Adipocyte (in vitro differentiated cells): ENCODE results near the gene PCNT.

Experiments used
- DNase-seq: peaks from one replicate; pipeline ENCODE4 v3.0.0-alpha.2; 2015; ENCODE audit warnings: low read depth
- H3K27me3 ChIP-seq: replicated peaks from 2 replicates; pipeline ENCODE4 v1.7.0; 2013; ENCODE audit warnings: mild to moderate bottlenecking, low read length, moderate library complexity; ENCODE audit not compliant: control insufficient read depth, insufficient read depth
- H3K36me3 ChIP-seq: 2 replicates; pipeline ENCODE4 v1.7.0; 2013; ENCODE audit warnings: low read length, mild to moderate bottlenecking, moderate library complexity; ENCODE audit not compliant: control insufficient read depth, insufficient read depth, severe bottlenecking
- H3K4me1 ChIP-seq: 2 replicates; pipeline ENCODE4 v1.7.0; 2013; ENCODE audit warnings: mild to moderate bottlenecking, low read length, moderate library complexity; ENCODE audit not compliant: control insufficient read depth, insufficient read depth
- H3K4me3 ChIP-seq: 2 replicates; pipeline ENCODE4 v1.7.0; 2013; ENCODE audit warnings: mild to moderate bottlenecking, low read length, moderate library complexity
- H3K9ac ChIP-seq: 2 replicates; pipeline ENCODE4 v1.7.0; 2013; ENCODE audit warnings: mild to moderate bottlenecking, low read length, moderate library complexity
- H3K9me3 ChIP-seq: 2 replicates; pipeline ENCODE4 v1.7.0; 2013; ENCODE audit warnings: mild to moderate bottlenecking, low read length, moderate library complexity; ENCODE audit not compliant: control insufficient read depth

Gene PCNT

GRCh38 chr21:46434322-46434958, 110.5 kb downstream of the PCNT start:
- H3K4me3 ChIP-seq: no peak overlapping the region
- no peaks in the 10 kb centered on the region for H3K27me3 ChIP-seq
- H3K9ac ChIP-seq: no peak overlapping the region
- DNase-seq: no peak
- no peaks in the 10 kb centered on the region for H3K9me3 ChIP-seq
- H3K4me1 ChIP-seq: no peaks in the 10 kb centered on the region
- H3K36me3 ChIP-seq: peaks cover 68% of the 10 kb centered on the region

- no peak overlapping the region for H3K9ac ChIP-seq
- no peak for DNase-seq
- no peaks in the 10 kb centered on the region for H3K27me3 ChIP-seq
- H3K36me3 ChIP-seq: peaks cover 69% of the 10 kb centered on the region
- no peaks in the 10 kb centered on the region for H3K4me1 ChIP-seq
- H3K4me3 ChIP-seq: no peak overlapping the region
- no peaks in the 10 kb centered on the region for H3K9me3 ChIP-seq
Observed at GRCh38 chr21:46435786-46436227, 111.9 kb downstream of the PCNT start.

- Histone ChIP-seq H3K9ac (no peak overlapping the region), H3K9me3 (no peaks in the 10 kb centered on the region), H3K27me3 (no peaks in the 10 kb centered on the region), H3K4me1 (no peaks in the 10 kb centered on the region), H3K36me3 (peaks cover 70% of the 10 kb centered on the region), H3K4me3 (no peak overlapping the region)
- DNase-seq: no peak
Observed at GRCh38 chr21:46436621-46437020, 112.7 kb downstream of the PCNT start.

GRCh38 chr21:46437096-46437498, 113.1 kb downstream of the PCNT start:
- DNase-seq: no peak
- Histone ChIP-seq H3K36me3 (peaks cover 70% of the 10 kb centered on the region), H3K4me3 (no peak overlapping the region), H3K9me3 (no peaks in the 10 kb centered on the region), H3K4me1 (no peaks in the 10 kb centered on the region), H3K9ac (no peak overlapping the region), H3K27me3 (no peaks in the 10 kb centered on the region)

- Histone ChIP-seq H3K27me3 (no peaks in the 10 kb centered on the region), H3K4me1 (no peaks in the 10 kb centered on the region), H3K36me3 (peaks cover 70% of the 10 kb centered on the region), H3K4me3 (no peak overlapping the region), H3K9me3 (no peaks in the 10 kb centered on the region), H3K9ac (no peak overlapping the region)
- DNase-seq: no peak
Observed at GRCh38 chr21:46437511-46437910, 113.6 kb downstream of the PCNT start.

GRCh38 chr21:46438241-46438640, 114.3 kb downstream of the PCNT start:
- peaks cover 76% of the 10 kb centered on the region for H3K36me3 ChIP-seq
- no peaks in the 10 kb centered on the region for H3K27me3 ChIP-seq

GRCh38 chr21:46439906-46440305, 116.0 kb downstream of the PCNT start:
- Histone ChIP-seq H3K36me3 (peaks cover 76% of the 10 kb centered on the region), H3K9me3 (no peaks in the 10 kb centered on the region)
- no peak for DNase-seq

More at GRCh38 chr21:46438241-46438640, 114.3 kb downstream of the PCNT start:
- no peaks in the 10 kb centered on the region for H3K4me1 ChIP-seq
- no peak overlapping the region for H3K9ac ChIP-seq
- no peak overlapping the region for H3K4me3 ChIP-seq
- no peaks in the 10 kb centered on the region for H3K9me3 ChIP-seq
- DNase-seq: no peak

GRCh38 chr21:46441331-46441730, 117.4 kb downstream of the PCNT start:
- H3K4me3 ChIP-seq: no peak overlapping the region
- H3K9ac ChIP-seq: no peak overlapping the region
- no peak for DNase-seq
- no peaks in the 10 kb centered on the region for H3K4me1 ChIP-seq
- no peaks in the 10 kb centered on the region for H3K27me3 ChIP-seq
- peaks cover 84% of the 10 kb centered on the region for H3K36me3 ChIP-seq
- H3K9me3 ChIP-seq: no peaks in the 10 kb centered on the region

More at GRCh38 chr21:46439906-46440305, 116.0 kb downstream of the PCNT start:
- H3K4me1 ChIP-seq: no peaks in the 10 kb centered on the region
- H3K9ac ChIP-seq: no peak overlapping the region
- H3K4me3 ChIP-seq: no peak overlapping the region
- H3K27me3 ChIP-seq: no peaks in the 10 kb centered on the region

GRCh38 chr21:46441961-46442498, 118.1 kb downstream of the PCNT start:
- H3K27me3 ChIP-seq: no peaks in the 10 kb centered on the region

GRCh38 chr21:46442938-46443337, 119.0 kb downstream of the PCNT start:
- DNase-seq: no peak

More at GRCh38 chr21:46441961-46442498, 118.1 kb downstream of the PCNT start:
- no peak overlapping the region for H3K4me3 ChIP-seq
- no peak overlapping the region for H3K9ac ChIP-seq
- no peaks in the 10 kb centered on the region for H3K4me1 ChIP-seq
- no peaks in the 10 kb centered on the region for H3K9me3 ChIP-seq
- peaks cover 78% of the 10 kb centered on the region for H3K36me3 ChIP-seq
- DNase-seq: no peak

GRCh38 chr21:46443910-46444309, 120.0 kb downstream of the PCNT start:
- H3K9ac ChIP-seq: no peak overlapping the region
- H3K4me3 ChIP-seq: no peak overlapping the region
- H3K36me3 ChIP-seq: peaks cover 65% of the 10 kb centered on the region
- H3K4me1 ChIP-seq: no peaks in the 10 kb centered on the region
- peaks cover 3% of the 10 kb centered on the region for H3K9me3 ChIP-seq
- H3K27me3 ChIP-seq: no peaks in the 10 kb centered on the region
- no peak for DNase-seq

More at GRCh38 chr21:46442938-46443337, 119.0 kb downstream of the PCNT start:
- H3K4me3 ChIP-seq: no peak overlapping the region
- no peaks in the 10 kb centered on the region for H3K4me1 ChIP-seq
- no peaks in the 10 kb centered on the region for H3K9me3 ChIP-seq
- H3K9ac ChIP-seq: no peak overlapping the region
- H3K27me3 ChIP-seq: no peaks in the 10 kb centered on the region
- peaks cover 69% of the 10 kb centered on the region for H3K36me3 ChIP-seq
